HL-60/S4 treated with retinoic acid at 250 ng/mL for 4 days and 3 days (cell line): Measurements from ENCODE around the gene BCAP31.
"Not testable (repeated sequence)": the region's sequence is repeated elsewhere in the genome, so short reads cannot be mapped to it uniquely, and the experiment has no call there.

Experiments
- in situ Hi-C: fragments of 300-500 bp; cut with MboI; formaldehyde crosslinking; loops from 2 replicates; pipeline ENCODE4 v1.7.0; 2022; ENCODE audit warnings: low sequenced_read_pairs

Gene BCAP31

DNA sequence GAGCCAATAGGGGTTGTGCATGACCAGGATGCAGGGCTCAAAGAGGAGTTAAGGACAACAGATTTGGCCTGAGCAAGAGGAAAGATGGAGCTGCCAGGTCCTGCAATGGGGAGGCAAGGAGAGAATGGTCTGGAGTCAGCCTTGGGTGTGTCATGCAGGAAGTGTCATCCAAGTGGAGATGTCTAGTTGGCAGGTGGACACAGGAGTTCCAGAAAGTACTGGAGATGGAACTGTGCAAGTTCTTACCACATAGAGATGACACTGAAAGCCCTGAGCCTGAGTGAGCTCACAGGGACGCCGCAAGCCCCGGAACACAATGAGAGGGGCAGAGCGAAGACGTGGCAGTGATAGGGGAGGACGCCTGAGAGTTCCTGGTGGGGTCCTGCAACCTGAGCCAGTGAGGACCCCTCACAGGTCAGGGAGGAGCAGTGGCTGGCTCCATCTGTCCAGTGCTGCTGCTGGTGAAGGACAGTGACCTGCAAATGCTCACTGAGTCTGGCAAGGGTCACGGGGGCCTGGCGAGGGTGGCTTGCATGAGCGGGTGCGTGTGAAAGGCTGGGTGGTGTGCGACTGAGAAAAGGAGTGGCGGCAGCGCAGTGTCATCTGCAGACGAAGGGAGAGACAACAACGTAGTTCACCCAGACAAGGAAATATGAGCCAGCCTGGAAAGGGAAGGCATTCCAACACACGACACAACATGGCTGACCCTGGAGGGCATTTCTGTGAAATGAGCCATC is 27.0 kb downstream of the BCAP31 start:
- in situ Hi-C loops, result not testable (repeated sequence)

DNA sequence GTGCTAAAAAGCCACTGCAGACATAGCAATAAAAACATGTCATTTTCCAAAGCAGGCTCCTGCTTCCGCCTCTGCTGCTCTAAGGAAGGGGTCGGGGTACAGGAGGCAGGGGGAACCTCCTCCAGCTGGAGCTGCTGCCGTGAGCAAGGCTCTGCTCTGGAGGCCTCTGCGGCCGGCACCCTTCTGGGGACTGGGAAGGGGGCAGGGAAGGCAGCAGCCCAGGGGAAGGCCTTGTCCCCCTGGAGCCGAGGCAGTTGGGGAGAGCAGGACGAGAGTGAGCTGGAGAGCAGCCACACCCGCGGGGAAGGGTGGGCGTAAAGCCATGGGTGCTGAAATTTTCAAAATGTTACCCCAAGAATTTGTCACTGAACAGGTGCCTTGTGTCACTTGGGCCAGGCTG is 27.6 kb downstream of the BCAP31 start:
- in situ Hi-C loops, result not testable (repeated sequence)

DNA sequence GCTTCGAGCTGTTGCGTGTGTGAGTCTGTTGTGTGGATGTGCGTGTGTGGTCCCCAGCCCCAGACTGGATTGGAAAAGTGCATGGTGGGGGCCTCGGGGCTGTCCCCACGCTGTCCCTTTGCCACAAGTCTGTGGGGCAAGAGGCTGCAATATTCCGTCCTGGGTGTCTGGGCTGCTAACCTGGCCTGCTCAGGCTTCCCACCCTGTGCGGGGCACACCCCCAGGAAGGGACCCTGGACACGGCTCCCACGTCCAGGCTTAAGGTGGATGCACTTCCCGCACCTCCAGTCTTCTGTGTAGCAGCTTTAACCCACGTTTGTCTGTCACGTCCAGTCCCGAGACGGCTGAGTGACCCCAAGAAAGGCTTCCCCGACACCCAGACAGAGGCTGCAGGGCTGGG is 28.1 kb downstream of the BCAP31 start:
- in situ Hi-C loops, result no loop called here

DNA sequence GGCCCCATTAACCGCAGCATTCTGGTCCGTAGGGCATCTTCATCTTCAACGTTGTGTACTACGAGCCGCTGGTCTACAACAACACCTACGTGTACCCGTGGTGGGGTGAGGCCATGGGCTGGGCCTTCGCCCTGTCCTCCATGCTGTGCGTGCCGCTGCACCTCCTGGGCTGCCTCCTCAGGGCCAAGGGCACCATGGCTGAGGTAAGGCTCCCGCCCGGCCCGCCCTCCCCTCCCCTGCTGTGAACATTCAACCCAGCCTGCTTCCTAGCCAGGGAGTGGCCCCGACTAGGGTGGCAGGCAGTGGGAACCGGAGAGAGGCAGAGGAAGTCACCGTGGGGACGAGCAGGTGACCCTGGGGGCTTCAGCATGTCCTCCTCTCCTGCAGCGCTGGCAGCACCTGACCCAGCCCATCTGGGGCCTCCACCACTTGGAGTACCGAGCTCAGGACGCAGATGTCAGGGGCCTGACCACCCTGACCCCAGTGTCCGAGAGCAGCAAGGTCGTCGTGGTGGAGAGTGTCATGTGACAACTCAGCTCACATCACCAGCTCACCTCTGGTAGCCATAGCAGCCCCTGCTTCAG is 29.4 kb downstream of the BCAP31 start:
- in situ Hi-C loops, result no loop called here

DNA sequence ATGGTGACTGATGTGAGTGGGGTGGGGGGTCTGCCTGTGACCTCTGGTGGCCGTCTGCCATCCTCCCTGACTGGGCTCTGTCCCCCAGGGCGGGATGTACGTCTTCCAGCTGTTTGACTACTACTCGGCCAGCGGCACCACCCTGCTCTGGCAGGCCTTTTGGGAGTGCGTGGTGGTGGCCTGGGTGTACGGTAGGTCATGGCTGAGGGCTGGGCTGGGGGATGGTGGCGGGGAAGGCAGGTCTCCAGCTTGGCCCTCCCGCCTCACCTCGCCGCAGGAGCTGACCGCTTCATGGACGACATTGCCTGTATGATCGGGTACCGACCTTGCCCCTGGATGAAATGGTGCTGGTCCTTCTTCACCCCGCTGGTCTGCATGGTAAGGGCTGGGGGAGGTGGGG is 29.9 kb downstream of the BCAP31 start:
- in situ Hi-C loops, result not testable (repeated sequence)

DNA sequence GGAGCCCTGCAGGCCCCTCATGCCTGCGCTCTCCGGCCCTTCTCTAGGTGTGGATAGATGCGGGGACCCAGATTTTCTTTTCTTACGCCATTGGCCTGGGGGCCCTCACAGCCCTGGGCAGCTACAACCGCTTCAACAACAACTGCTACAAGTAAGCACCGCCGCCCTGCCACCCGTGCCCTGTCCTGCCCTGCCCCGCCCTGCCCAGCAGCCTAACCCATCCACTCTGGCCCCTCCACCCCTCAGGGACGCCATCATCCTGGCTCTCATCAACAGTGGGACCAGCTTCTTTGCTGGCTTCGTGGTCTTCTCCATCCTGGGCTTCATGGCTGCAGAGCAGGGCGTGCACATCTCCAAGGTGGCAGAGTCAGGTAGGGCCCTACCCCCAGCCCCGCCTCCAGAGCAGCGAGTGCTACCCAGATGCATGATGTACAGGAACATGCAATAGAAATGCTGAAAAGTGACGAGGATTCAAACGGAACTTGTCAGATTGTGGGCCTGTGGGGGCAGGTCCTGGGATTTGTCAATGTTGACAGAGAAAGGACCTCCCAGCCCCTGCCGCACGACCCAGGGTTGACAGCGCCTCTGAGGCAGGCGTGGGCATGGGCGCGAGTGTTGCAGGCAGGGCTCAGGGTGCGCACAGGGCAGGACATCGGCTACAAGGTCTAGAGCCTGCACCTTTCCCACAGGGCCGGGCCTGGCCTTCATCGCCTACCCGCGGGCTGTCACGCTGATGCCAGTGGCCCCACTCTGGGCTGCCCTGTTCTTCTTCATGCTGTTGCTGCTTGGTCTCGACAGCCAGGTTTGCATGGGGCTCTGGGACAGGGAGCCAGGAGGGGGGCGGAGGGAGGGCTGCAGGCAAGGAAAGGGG is 30.7 kb downstream of the BCAP31 start:
- in situ Hi-C loops, result no loop called here

DNA sequence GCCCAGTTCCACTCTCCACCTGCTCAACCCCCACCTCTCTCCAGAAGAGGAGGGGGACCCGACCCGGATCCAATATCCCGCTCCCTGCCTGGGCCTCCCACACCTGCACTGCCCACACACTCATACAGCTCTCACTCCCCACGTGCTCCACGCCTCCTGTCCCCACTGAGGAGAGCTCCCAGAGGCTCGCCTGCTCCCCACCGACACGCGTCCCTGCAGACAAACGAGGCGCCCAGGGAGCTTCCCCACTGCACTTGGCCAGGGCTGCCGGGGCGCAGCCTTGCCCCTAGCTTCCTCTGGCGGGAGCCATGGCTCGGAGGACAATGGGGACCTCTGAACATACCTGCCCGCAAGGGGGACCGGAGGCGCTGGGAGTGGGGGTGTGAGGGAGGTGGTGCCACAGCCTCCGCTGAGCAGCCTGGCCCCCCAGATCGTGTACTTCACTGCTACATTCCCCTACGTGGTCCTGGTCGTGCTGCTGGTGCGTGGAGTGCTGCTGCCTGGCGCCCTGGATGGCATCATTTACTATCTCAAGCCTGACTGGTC is 31.5 kb downstream of the BCAP31 start:
- in situ Hi-C loops, result no loop called here

DNA sequence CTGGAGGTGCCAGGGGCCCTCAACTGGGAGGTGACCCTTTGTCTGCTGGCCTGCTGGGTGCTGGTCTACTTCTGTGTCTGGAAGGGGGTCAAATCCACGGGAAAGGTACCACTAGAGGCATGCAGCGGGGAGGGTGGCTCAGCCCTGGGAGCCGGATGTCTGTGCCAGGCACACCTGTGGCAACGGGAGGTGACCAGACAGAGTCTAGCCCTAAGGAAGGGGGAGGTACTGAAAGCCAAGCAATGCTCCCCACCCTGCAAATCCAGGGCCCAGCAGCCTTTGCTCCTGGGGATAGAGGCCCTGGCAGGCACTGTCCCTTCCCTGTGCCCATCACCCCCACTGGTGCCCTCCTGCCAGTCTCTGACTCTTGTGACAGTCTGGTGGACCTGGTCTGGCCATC is 32.2 kb downstream of the BCAP31 start:
- in situ Hi-C loops, result no loop called here

DNA sequence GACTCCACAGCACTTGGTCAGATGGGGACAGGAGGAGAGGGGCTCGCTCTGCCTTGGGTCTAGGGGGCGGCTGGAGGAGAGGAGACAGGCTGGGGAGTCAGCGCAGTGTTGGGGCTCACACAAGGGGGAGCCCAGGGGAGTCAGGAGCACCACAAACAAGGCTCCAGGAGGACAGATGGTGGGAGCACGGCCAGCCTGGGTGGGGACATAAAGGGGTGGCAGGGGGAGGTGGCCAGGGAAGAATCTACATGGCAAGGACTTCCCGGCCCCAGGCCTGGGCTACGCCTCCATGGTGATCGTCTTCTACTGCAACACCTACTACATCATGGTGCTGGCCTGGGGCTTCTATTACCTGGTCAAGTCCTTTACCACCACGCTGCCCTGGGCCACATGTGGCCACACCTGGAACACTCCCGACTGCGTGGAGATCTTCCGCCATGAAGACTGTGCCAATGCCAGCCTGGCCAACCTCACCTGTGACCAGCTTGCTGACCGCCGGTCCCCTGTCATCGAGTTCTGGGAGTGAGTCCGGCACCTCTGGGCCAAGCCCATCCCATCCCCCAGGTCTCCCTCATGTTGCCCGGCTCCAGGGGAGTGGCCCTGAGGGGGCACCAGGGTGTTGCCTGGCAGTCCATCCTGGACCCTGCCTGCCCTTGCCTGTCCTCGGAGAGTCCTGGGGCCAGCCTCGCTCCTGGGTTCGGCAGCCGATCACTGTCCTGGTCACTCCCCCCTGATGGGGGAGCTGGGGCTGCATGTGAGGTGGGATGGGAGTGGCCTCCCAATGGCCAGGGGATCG is 33.0 kb downstream of the BCAP31 start:
- in situ Hi-C loops, result not testable (repeated sequence)

DNA sequence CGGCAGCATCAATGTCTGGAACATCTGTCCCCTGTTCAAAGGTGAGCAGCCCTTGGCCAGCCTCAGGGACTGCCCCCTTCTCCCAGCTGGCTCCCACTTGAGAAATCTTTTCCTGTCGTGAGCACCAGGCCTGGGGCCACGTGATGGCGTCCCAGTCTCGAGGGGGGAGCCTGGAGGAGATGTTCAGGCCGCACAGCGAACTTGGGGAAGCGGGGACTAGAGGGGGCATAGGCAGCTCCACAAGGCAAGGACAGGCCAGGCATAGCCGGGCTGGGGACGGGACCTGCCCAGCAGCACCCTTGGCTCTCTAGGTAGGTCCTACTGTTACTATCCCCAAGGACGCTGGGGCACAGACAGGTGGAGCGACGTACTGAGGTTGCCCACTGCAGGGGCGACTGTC is 33.7 kb downstream of the BCAP31 start:
- in situ Hi-C loops, result no loop called here

DNA sequence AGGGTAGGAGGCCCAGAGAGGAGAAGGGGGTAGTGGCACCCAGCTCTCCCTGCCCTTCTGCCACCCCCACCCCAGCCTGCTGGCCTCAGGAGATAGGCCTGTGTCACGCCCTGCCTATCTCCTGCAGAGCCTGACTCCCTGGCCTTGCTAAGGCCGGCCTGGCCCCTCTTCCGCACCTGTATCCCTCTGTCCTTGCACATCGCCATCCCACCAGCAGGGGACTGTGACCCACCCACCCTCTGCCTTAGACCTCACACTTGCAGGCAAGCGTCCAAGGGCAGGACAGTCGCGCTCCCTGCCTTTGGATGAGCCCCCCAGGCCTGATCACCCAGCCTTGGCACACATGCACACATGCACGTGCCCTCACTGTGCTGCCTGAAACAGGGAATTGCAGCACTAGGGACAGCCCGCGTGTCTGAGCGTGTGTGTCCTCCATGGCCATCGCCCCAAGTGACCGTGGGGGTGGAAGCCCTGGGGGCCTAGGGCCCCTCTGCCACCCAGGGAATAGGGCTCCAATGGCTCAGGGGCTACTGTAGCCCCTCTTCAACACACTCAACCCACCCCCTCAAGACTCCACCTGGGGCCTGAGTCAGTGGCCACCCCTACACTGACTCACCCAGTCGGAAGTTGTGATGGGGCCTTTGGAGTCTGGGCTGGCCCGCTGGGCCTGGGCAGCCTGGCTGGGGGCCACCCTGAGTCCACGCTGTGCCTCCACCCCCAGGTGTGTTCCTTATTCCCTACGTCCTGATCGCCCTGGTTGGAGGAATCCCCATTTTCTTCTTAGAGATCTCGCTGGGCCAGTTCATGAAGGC is 34.3 kb downstream of the BCAP31 start:
- in situ Hi-C loops, result no loop called here

DNA sequence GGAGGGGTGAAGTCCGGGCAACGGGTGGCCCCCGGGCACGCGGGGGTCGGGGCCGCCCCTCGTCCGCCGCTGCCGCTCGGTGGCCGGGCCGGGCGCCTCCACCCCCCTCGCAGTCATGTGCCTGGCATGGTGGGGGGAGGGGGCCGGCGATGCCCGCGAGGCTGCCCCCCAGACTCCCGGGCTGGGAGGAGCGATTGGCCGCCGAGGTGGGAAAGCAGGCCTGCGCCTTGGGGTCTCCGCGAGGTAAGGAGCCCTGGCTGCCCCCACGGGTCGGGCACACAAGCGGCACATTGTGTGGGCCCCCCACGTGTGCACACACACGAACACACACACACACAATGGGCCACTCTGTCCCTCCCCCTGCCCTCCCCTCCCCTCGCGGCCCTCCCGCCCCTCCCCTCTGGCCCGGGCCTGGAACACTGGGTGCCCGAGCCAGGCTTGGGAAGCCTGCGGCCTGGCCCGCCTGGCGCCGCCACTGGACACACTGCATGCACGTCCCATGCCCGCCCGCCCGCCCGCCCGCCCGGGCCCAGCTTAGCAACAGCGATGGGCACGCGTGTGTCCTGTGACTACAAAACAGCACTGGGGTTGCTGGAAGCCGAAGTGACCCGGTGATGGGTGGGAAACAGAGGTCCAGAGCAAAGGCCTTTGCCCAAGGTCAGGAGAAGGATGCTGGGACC is 35.1 kb downstream of the BCAP31 start:
- in situ Hi-C loops, result no loop called here

DNA sequence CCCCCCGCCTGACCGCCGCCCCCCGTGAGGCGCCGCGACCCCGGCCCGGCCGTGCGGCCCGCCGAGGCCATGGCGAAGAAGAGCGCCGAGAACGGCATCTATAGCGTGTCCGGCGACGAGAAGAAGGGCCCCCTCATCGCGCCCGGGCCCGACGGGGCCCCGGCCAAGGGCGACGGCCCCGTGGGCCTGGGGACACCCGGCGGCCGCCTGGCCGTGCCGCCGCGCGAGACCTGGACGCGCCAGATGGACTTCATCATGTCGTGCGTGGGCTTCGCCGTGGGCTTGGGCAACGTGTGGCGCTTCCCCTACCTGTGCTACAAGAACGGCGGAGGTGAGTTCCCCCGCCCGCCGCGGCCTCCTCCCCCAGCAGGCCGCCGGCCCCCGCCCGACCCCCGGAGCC is 35.7 kb downstream of the BCAP31 start:
- in situ Hi-C loops, result no loop called here

DNA sequence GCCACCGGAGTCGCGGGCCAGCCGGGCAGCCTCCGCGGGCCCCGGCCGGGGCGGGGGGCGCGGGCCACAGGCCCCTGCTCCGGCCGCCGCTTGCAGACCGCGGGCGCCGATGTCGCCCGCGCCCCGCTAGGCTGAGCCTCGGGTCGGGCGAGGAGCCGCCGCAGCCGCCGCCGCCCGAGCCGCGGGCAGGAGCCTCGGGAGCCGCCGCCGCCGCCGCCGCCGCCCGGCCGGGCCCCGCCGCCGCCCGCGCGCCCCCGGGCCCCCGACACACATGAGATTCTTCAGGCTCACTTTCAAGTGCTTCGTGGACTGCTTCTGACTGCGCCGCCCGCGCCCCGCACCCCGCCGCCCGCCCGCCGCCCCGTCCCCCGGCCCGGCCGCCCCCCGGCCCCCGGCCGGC is 36.1 kb downstream of the BCAP31 start:
- in situ Hi-C loops, result no loop called here

DNA sequence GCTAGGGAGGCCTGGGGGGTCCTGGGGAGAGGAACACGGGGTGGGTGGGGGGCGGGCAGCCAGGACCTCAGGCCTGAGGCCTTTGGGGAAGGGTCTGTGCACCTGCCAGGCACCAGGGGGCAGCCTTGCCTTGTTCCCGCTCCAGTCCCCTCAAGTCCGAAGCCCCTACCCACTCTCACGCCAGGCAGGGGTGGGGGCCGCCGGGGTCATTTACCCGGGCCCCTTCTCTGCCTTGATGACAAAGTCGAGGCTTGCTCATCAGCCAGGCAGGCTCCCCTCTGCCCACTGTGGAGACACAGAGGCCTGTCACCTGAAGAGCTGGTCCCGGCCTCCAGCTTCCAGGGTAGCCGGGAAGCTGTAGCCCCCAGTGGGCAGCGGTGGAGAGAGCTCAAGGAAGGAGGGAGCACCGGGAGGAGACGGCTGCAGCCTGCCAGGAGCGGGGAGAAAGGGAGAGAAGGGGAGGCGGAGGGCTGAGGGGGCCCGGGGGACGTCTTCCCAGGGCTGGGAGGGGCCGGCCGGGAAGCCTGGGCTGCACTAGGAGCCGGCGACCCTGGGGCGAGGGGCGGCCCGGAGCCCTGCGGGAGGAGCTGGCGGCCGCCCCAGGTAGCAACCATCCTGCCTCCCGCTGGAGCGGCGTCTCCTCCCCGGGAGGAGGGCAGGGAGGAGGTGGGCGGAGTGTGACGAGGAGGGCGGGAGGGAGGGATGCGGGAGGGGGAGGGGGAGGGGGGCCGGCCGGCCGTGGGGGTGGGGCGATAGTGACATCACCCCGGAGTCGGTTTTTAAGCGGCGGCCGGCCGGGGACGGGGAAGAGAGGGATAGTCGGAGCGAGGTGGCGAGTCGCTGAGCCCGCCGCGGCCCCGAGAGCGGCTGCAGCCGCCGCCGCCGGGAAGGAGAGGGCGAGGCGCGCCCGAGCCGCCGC is 36.8 kb downstream of the BCAP31 start, which contains the start of gene SLC6A8:
Gene SLC6A8, plus strand, starts transcription at position 806 of the 919 bp plus-strand sequence. CDS start 649 bp downstream, outside the sequence.
- in situ Hi-C loops, result no loop called here

DNA sequence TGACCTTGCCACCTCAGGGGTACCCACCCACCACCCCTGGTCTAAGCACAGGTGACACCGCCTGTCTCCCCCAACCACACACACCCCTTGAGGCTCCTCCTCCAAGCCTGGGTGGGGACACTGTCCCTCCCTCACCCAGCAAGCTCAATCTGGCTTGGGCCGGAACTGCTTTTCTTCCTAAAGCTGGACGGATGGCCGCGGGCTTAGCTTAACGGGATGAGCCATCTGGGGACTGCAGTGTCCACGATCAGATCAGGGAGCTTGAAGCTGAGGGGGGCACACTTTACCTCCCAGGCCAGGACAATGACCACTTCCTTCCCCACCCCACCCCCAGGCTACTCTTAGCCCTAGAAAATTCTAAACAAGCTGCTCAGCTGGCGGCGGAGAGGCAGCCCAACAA is 37.5 kb downstream of the BCAP31 start:
- in situ Hi-C loops, result no loop called here

DNA sequence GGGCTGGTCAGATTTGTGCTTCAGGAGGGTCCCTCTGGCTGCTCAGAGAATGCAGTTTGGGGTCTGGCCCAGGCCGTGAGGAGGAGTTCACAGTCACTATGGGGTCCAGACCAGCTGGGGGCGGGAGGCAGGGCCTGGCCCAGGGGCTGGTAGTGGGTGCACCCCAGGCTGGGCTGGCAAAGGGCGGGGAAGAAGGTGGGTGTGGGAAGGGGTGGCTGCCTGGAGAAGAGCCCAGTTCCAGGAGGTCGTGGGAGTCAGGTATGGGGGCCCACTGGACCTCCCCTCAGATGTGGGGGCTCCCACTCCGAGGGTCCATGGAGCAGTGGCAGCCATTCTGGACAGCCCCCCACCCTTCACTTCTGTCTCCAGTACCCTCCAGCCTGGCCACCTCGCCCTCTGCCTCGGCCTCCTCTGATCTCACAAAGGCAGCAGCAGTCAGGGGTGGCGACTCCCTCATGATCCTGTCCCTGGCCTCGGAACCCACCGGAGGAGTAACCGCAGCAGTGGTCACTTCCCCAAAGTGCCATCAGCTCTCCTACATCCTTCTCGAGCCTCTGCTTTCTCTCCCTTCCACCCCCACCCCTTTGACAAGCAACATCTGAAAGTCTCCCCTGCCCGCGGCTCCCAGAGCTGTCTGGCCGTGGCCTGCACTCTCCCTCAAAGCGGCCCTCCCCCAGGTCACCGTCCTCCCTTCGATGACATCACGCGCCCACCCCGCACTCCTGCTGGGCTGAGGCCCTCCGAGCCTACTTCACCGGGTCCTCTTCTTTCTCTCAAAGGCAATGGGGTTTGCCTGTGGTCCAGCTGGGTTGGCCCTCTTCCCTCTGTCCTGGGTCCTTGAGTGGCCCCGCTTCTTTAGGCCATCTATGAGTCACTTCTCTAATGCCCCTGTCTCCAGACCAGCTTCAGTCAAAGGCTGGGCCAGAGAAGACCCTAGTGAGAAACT is 38.2 kb downstream of the BCAP31 start:
- in situ Hi-C loops, result no loop called here
